GM12878 (cell line): ENCODE data around the gene FHIP2A. TPM values are rescaled to one million over a fixed set of nuclear protein-coding genes. Genes with fewer than 3 reads are reported as not detected.

ENCODE experiments used
- CEBPZ ChIP-seq: fragments of 150-350 bp; IDR thresholded peaks from 2 replicates; pipeline ENCODE4 v1.6.1; 2016; ENCODE audit warnings: low read depth, low read length
- CREM ChIP-seq: IDR thresholded peaks from 2 replicates; pipeline ENCODE4 v1.6.1; 2014; ENCODE audit warnings: antibody characterized with exemption, low read depth
- FOS ChIP-seq: IDR thresholded peaks from 3 replicates; pipeline ENCODE4 v1.6.1; 2011; ENCODE audit warnings: borderline replicate concordance; ENCODE audit not compliant: insufficient read length; ENCODE audit errors: extremely low read depth
- JUNB ChIP-seq: IDR thresholded peaks from 2 replicates; pipeline ENCODE4 v1.6.1; 2016; ENCODE audit warnings: antibody characterized with exemption, mild to moderate bottlenecking
- NR2F1 ChIP-seq: fragments of 450-650 bp; conservative IDR thresholded peaks from 2 replicates; pipeline ENCODE4 v1.6.1; 2017; ENCODE audit warnings: mild to moderate bottlenecking
- PKNOX1 ChIP-seq: fragments of 450-650 bp; IDR thresholded peaks from 2 replicates; pipeline ENCODE4 v1.6.1; 2016; ENCODE audit warnings: mild to moderate bottlenecking
- SMAD1 ChIP-seq: fragments of 450-650 bp; IDR thresholded peaks from 2 replicates; pipeline ENCODE4 v1.6.1; 2018; ENCODE audit warnings: mild to moderate bottlenecking, low read depth; ENCODE audit not compliant: partially characterized antibody
- ZBTB11 ChIP-seq: fragments of 450-650 bp; formaldehyde crosslinking; IDR thresholded peaks from 2 replicates; pipeline ENCODE4 v1.5.0; 2022; ENCODE audit warnings: mild to moderate bottlenecking, missing genetic modification characterization
- ZNF274 ChIP-seq: IDR thresholded peaks from one replicate; pipeline ENCODE4 v1.8.0; 2011; ENCODE audit not compliant: insufficient read length, insufficient read depth
- polyA plus RNA-seq, 11 experiments: library from polyadenylated mRNA; depleted of rRNA in 4 of 11; unstranded in 6 of 11; stranded (reverse) in 5 of 11; fragments of >200 nt; fragmentation: Nextera tagmentation in 4 of 11; fragmentation: Illumina TruSeq in 1 of 11; extraction: Ambion mirVana in 4 of 11; extraction: Trizol in 1 of 11; gene quantifications; 1 replicate in 1 of 11; 2 replicates in 10 of 11; pipeline versions ENCODE4 v1.2.1 to v1.2.3, GENCODE V29; 2011 to 2016; ENCODE audit warnings: inconsistent platforms in 2 of 11, missing spikeins in 2 of 11, low read depth in 1 of 11
- total RNA-seq, 4 experiments: library from RNA; depleted of rRNA in 3 of 4; stranded (reverse); fragments of >200 nt in 3 of 4; fragmentation: Illumina TruSeq in 1 of 4; extraction: Trizol in 1 of 4; gene quantifications; 2 replicates each; pipeline versions ENCODE4 v1.2.1 to v1.2.3, GENCODE V29; 2013 to 2021

Gene FHIP2A
- total and polyA plus RNA-seq, 10 of the 15 experiments (the other 5 are each of a cell fraction or from before 2014, with no cell fraction given) = 6.8 to 30.4 (median 17.0) TPM

GRCh38 chr10:114783686-114784085 is 37.9 kb upstream of the FHIP2A start (continued):
- TF ChIP-seq CEBPZ (no peak), SMAD1 (no peak), PKNOX1 (no peak), CREM (no peak), ZNF274 (no peak), FOS (no peak), NR2F1 (no peak), JUNB (no peak), ZBTB11 (no peak)
